NCI-H187 (cell line): ENCODE data around the gene SLC22A2.
"Not testable (repeated sequence)": the region's sequence is repeated elsewhere in the genome, so short reads cannot be mapped to it uniquely, and the experiment has no call there.

Source experiments
- DNase-seq, 2 experiments: peaks; one replicate each; lab custom pipeline; 2025; lab: John Stamatoyannopoulos, UW

Gene SLC22A2

GRCh38 chr6:160248538-160248937 is 10.1 kb downstream of the SLC22A2 start:
- no peak for DNase-seq

GRCh38 chr6:160247457-160247883 is 11.2 kb downstream of the SLC22A2 start:
- no peak for DNase-seq

GRCh38 chr6:160240691-160241084 is 17.9 kb downstream of the SLC22A2 start:
- no peak for DNase-seq

- DNase-seq = no peak
Observed at GRCh38 chr6:160239929-160240690, 18.5 kb downstream of the SLC22A2 start.

GRCh38 chr6:160238761-160239751 is 19.6 kb downstream of the SLC22A2 start:
- DNase-seq = no peak

GRCh38 chr6:160238278-160238711 is 20.3 kb downstream of the SLC22A2 start:
- no peak for DNase-seq

- DNase-seq = not testable (repeated sequence)
Observed at GRCh38 chr6:160237597-160238275, 20.9 kb downstream of the SLC22A2 start.

- DNase-seq = not testable (repeated sequence)
Observed at GRCh38 chr6:160236235-160236872, 22.3 kb downstream of the SLC22A2 start.

- not testable (repeated sequence) for DNase-seq
Observed at GRCh38 chr6:160233950-160234640, 24.5 kb downstream of the SLC22A2 start.

- no peak for DNase-seq
Observed at GRCh38 chr6:160227769-160228161, 30.9 kb downstream of the SLC22A2 start.

- no peak for DNase-seq
Observed at GRCh38 chr6:160227038-160227768, 31.4 kb downstream of the SLC22A2 start.

- DNase-seq = no peak
Observed at GRCh38 chr6:160226118-160226591, 32.5 kb downstream of the SLC22A2 start.

GRCh38 chr6:160224639-160225237 is 33.9 kb downstream of the SLC22A2 start:
- DNase-seq = no peak

GRCh38 chr6:160222491-160222890 is 36.1 kb downstream of the SLC22A2 start:
- DNase-seq = no peak

GRCh38 chr6:160221918-160222317 is 36.7 kb downstream of the SLC22A2 start:
- no peak for DNase-seq

- DNase-seq = no peak
Observed at GRCh38 chr6:160221423-160221822, 37.2 kb downstream of the SLC22A2 start.

GRCh38 chr6:160218810-160219209 is 39.8 kb downstream of the SLC22A2 start:
- DNase-seq = no peak

- no peak for DNase-seq
Observed at GRCh38 chr6:160217863-160218262, 40.8 kb downstream of the SLC22A2 start.

GRCh38 chr6:160217073-160217472 is 41.5 kb downstream of the SLC22A2 start:
- DNase-seq = no peak

GRCh38 chr6:160215232-160215631 is 43.4 kb downstream of the SLC22A2 start:
- no peak for DNase-seq
